NCI-H82 (cell line): Measurements from ENCODE around the gene BNIP1.
"Not testable (repeated sequence)": the region's sequence is repeated elsewhere in the genome, so short reads cannot be mapped to it uniquely, and the experiment has no call there.

Experiments
- DNase-seq: peaks from one replicate; lab custom pipeline; 2025; lab: John Stamatoyannopoulos, UW

The BNIP1 gene, protein sequence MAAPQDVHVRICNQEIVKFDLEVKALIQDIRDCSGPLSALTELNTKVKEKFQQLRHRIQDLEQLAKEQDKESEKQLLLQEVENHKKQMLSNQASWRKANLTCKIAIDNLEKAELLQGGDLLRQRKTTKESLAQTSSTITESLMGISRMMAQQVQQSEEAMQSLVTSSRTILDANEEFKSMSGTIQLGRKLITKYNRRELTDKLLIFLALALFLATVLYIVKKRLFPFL

DNA sequence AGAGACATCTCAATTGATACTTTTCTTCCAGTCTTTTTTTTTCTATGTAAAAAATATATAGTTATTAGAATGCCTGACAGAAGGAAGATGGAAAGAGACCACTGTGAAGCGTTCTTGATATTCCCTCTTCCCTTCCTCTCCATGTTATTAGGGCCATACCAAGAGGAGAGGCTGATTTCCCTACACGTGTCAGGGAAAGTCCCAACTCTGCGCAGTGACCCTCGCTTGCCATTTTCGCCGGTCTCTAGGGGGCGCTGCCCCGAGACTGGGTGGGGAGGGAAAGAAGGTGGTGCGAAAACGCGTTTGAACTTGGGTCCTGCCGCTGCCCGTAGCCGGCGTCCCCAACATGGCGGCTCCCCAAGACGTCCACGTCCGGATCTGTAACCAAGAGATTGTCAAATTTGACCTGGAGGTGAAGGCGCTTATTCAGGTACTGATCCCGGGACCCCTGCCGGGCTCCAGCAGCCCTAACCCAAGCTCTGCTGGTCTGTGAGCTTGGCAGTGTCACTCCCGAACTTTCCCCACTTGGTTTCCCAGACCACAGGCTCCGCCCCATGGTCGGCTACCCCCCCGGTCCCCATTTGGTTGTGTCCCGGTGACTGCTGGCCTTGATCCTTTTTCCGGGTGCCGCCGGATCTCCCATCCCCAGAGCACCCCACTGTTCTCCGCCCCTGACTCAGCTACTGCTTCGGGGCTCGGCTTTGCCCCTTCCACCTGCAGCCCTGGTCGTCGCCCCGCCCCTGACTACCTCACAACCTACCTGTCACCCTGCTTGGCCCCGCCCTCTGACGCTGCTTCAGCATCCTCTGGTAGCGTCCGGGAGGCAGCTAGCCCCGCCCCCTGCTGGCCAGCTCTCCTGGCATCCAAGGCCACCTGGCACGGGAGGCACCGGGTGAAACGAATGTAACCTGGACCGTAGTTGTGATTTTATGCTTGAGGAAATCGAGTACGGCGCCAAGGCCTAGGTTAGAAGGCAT, at the start of gene BNIP1:
TSS of gene BNIP1 (plus strand) at position 332 of the 977 bp plus-strand sequence. CDS start at position 347, 15 bp downstream.
- DNase-seq: peak; percentile 93

DNA sequence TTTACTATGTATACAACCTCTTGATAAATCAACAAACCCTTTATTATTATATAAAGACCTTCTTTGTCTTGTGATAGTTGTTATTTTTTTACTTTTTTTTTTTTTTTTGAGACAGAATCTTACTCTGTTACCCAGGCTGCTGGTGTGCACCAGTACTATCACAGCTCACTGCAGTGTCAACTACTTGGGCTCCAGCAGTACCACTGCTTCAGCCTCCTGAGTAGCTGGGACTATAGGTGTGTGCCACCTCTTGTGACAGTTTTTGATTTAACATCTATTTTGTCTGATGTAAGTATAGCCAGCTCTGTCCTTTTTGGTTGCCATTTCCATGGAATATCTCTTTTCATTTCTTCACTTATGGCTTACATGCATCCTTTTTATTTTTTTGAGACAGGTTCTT, 45.5 kb upstream of the BNIP1 start:
- DNase-seq: no peak

GRCh38 chr5:173099461-173099860, 44.9 kb upstream of the BNIP1 start:
- DNase-seq: no peak

DNA sequence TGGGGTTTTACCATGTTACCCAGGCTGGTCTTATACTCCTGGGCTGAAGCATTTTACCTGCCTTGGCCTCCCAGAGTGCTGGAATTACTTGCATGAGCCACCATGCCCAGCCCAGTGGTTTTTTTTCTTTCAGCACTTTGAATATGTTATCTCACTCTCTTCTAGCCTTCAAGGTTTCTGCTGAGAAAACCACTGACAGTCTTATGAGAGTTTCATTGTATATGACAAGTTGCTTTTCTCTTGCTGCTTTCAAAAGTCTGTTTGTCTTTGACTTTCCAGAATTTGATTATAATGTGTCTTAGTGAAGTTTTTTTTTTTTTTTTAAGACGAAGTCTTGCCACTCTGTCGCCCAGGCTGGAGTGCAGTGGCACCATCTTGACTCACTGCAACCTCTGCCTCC, 43.1 kb upstream of the BNIP1 start:
- no peak for DNase-seq

DNA sequence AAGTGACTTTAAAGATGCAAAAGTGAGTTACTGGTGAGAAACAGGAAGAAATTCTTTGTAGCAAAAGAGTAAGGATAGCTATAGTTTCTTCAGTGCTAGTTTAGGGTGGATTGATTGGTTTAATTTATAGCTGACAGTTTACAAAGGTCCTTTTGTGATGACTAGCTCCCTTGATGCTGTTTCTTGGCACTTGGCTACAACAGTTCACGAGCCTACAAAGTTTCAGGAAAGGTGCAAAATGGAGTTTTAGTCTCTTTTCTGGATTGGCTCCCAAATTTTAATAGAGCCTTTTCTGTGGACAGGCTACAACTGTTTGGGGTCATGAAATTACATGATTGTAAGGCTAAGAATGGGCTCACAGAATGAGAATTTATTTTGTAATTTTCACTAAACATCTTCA, 40.9 kb upstream of the BNIP1 start:
- DNase-seq: no peak

DNA sequence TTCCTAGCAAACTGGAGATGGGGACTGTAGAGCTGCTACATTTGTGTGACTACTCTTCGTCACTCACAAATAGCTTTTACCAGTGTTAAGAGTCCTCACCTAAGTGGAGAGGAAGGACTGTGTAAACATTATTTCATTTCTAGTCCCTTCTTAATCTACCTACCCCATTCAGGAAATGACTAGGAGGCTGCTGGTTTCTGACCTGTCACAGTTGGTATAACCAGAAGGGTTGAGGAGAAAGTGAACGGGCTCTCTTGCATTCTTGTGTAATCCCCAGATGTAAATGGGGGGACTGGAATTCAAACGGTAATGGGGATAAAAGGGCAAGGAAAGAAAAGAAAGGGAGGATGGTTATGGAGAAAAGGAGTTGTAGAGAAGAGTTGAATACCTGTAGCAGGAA, 35.4 kb upstream of the BNIP1 start:
- DNase-seq: no peak

- DNase-seq: no peak
Observed at GRCh38 chr5:173114536-173114935, 29.8 kb upstream of the BNIP1 start.

- DNase-seq: no peak
Observed at GRCh38 chr5:173119719-173120118, 24.6 kb upstream of the BNIP1 start.

- DNase-seq: no peak
Observed at GRCh38 chr5:173123416-173123815, 20.9 kb upstream of the BNIP1 start.

DNA sequence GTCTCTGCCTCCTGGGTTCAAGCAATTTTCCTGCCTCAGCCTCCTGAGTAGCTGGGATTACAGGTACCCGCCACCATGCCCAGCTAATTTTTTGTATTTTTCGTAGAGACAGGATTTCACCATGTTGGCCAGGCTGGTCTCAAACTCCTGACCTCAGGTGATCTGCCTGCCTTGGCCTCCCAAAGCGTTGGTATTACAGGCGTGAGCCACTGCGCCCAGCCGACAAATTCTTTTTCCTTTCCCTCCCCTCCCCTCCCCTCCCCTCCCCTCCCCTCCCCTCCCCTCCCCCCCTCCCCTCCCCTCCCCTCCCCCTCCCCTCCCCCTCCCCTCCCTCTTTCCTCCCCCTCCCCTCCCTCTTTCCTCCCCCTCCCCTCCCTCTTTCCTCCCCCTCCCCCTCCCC, 12.2 kb upstream of the BNIP1 start:
- not testable (repeated sequence) for DNase-seq

- no peak for DNase-seq
Observed at GRCh38 chr5:173138707-173139106, 5.6 kb upstream of the BNIP1 start.

DNA sequence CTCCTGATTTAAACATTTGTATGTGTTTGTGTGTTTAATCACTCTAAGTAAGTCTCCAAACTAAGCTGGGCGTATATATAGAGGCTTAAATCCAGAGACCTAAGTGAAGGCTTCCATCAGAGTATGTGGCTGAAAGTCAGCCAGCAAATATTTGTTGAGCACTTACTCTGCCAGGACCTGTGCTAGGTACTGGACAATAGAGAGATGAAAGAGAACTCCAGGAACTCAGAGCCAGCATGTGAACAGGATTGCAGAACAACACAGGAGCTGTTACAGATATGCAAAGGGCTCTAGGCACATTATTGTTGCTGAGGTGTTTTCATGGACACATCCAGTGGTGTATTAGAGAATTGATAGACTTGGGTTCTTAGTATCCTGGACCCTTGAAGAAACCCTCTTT, 4.7 kb upstream of the BNIP1 start:
- no peak for DNase-seq

DNA sequence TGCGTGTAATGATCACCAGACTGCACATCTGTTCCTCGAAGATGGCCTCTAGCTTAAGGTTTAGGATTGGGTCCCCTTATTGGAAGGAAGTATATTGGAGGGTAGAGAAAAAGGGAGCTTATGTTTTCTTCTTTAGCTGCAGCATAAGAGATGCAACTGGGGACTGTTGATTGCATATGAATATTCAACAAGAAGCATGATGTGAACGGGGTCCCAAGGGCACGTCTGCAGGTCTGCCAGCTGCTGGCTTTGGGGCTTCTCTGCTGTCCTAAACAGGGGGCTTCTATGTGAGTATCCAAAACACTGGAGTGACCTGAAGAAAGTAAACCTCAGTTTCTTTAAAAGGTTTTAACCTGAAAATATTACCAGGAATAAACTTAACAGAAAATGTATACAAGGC, 3.6 kb upstream of the BNIP1 start:
- DNase-seq: no peak

GRCh38 chr5:173143567-173143966, 764 bp upstream of the BNIP1 start:
- DNase-seq: no peak

DNA sequence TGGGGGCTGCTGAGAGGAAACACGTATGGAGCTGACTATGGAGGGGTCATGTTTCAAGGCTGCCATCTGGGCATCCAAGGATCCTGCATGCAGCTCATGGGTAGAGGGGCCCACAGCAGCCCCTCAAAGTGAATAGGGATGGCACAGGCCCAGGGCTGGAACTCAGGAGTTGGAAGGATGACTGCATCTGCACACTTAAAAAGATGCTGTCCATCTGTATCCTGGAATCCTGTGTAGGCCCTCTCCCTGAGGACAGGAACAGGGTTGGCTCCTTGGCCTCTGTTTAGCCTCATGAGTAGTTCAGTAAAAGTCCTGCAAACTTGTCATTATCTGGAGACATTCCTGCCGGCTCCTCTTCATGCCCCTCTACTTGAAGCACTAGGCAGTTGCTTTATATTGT, 4.0 kb downstream of the BNIP1 start:
- no peak for DNase-seq

DNA sequence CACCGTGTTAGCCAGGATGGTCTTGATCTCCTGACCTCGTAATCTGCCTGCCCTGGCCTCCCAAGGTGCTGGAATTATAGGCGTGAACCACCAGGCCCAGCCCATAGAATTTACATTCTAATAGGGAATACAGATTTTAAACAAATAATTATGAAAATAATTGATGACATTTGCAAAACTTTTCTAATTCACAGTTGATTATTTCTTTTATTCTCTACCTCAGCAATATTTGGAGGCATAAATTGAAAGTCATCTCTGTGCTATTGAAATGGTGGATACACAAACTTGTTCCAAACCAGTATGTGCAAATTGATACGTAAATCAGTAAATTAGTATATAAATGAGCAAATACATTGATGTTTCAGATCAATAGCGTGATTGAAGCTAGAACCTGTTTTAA, 8.2 kb downstream of the BNIP1 start:
- no peak for DNase-seq

- DNase-seq: no peak
Observed at GRCh38 chr5:173153842-173154241, 9.5 kb downstream of the BNIP1 start.

DNA sequence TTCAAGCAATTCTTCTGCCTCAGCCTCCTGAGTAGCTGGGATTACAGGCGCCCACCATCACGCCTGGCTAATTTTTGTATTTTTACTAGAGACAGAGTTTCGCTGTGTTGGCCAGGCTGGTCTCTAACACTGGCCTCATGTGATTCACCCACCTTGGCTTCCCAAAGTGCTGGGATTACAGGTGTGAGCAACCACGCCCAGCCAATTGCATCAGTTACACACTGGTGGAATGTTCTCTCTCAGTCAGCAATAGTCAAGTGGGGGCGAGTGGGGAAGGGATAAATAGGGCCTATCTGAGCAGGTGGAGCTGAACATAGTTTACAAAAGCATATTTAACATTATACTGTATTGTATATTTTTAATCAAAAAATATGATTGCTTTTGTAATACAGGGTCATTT, 10.3 kb downstream of the BNIP1 start:
- not testable (repeated sequence) for DNase-seq

- DNase-seq: no peak
Observed at GRCh38 chr5:173155912-173156311, 11.6 kb downstream of the BNIP1 start.

DNA sequence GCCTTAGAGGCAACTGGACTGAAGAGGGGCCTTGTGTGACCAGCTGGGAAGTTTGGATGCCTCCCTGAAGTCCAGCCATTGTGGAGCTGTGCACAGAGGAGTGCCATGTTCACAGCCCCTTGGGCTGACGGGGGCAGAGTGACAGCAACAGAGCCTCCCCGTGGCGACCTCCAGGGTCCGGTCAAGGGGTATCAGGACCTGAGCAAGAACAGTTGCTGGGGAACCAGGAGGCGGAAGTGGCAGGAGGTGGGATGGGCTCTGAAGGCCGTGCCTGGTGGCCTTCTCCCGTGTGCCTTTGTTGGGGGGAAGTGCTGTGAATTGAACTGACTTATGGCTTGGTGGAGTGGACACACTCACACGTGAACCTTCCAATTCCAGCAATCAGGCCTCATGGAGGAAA, 14.0 kb downstream of the BNIP1 start:
- DNase-seq: no peak

DNA sequence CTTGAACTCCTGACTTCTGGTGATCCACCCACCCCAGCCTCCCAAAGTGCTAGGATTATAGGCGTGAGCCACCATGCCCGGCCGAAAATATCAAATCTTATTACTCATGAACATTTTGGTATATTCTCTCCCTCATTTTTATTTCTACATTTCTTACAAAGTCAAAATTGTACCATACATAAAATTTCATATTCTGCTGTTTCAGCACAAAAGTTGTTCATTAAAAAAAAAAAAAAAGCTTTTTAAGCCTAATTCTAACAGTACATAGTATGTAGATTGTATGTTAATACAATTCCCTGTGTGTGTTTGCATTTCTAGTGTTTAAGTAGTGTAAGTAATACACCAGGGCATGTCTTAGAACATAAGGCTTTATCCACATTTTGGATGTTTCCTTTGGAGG, 14.9 kb downstream of the BNIP1 start:
- no peak for DNase-seq

DNA sequence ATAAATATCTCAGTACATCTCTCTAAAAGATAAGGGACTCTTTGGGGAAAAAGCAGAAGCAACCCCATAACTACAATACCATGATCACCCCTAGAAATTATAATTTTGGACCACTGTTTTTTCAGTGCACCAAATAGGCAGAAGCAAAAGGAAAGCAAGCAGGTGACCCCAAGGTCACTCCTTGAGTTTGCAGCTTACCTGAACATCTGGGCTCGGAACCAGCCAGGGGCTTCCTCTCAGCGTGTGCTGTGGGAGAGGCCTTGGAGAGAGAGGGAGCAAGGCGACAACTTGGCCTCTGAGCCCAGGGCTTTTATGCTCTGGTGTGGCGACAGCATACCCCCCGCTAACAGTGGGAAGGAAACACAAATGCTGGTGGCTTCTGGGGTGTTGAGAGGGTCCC, 16.8 kb downstream of the BNIP1 start:
- no peak for DNase-seq

GRCh38 chr5:173163219-173163618, 18.9 kb downstream of the BNIP1 start:
- DNase-seq: no peak
